DOHH2 (cell line): ENCODE measurements around the gene GNG4.

ENCODE experiments used
- EZH2phosphoT487 ChIP-seq: fragments of 200-600 bp; sonication (generic); IDR thresholded peaks from 2 replicates; pipeline ENCODE4 v1.6.1; 2017; ENCODE audit warnings: borderline replicate concordance, mild to moderate bottlenecking, antibody characterized with exemption, low read length, moderate library complexity, mixed read lengths
- TF ChIP-seq, protein P1 (sequence below): fragments of 200-600 bp; sonication (generic); IDR thresholded peaks from one replicate; pipeline ENCODE4 v1.5.1; 2014; ENCODE audit warnings: antibody characterized with exemption, mild to moderate bottlenecking, low read depth, low read length; ENCODE audit not compliant: poor library complexity, severe bottlenecking

DNA sequence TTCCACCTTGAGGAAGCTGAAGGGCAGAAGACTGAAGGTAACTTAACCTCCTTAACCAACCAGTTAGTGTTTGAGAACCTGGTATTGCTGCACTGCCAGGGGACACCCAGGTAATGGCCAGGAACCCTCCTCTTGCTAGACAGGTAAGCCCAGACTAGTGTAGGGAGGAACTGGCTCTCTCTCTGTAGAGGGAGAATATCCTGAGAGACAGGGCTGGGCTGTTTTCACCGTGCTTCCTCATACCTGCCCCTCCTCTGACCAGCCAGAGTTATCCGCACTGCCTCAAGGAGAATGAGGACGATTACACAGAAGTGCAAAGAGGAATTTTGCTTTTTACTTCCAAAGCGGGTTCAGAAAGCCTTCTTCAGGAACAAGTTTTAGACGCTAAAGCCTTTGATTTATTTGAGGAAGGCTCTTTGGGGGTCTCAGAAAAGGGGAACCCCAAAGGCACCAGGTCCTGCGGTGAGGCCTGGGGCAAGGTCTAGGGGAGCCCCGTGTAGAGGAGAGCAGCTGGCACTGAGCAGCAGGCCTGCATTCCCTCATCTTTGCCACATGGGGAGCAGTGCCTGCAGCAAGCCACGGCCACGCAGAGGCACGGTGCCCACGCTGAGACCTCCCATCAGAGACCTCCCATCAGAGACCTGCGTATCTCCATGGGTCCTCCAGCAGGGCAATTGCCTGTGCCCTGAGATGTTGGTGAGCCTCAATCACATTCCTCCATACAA, 13.5 kb downstream of the GNG4 start:
- TF ChIP-seq, protein P1, sequence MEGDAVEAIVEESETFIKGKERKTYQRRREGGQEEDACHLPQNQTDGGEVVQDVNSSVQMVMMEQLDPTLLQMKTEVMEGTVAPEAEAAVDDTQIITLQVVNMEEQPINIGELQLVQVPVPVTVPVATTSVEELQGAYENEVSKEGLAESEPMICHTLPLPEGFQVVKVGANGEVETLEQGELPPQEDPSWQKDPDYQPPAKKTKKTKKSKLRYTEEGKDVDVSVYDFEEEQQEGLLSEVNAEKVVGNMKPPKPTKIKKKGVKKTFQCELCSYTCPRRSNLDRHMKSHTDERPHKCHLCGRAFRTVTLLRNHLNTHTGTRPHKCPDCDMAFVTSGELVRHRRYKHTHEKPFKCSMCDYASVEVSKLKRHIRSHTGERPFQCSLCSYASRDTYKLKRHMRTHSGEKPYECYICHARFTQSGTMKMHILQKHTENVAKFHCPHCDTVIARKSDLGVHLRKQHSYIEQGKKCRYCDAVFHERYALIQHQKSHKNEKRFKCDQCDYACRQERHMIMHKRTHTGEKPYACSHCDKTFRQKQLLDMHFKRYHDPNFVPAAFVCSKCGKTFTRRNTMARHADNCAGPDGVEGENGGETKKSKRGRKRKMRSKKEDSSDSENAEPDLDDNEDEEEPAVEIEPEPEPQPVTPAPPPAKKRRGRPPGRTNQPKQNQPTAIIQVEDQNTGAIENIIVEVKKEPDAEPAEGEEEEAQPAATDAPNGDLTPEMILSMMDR, result no peak
- no peak for TF ChIP-seq EZH2phosphoT487
